Subcutaneous abdominal adipose tissue (tissue), 5 donors: Measurements from ENCODE around the gene GOLT1B.

Experiments
- H3K27ac ChIP-seq: one replicate; pipeline ENCODE4 v1.7.0; 2013; ENCODE audit warnings: low read depth, mild to moderate bottlenecking, inconsistent platforms, low read length, moderate library complexity
- H3K27me3 ChIP-seq, 5 donors: one replicate each; pipeline ENCODE4 v1.7.0; 2013; ENCODE audit warnings: low read length in 5 of 5, inconsistent platforms in 1 of 5; ENCODE audit not compliant: control insufficient read depth in 5 of 5, insufficient read depth in 4 of 5
- H3K36me3 ChIP-seq, 5 donors: one replicate each; pipeline ENCODE4 v1.7.0; 2013; ENCODE audit warnings: low read length in 5 of 5; ENCODE audit not compliant: control insufficient read depth in 5 of 5, insufficient read depth in 5 of 5
- H3K4me1 ChIP-seq, 5 donors: one replicate each; pipeline ENCODE4 v1.7.0; 2013; ENCODE audit warnings: low read length in 5 of 5, mild to moderate bottlenecking in 3 of 5, moderate library complexity in 1 of 5; ENCODE audit not compliant: control insufficient read depth in 5 of 5, insufficient read depth in 5 of 5
- H3K4me3 ChIP-seq, 5 donors: one replicate each; pipeline ENCODE4 v1.7.0; 2013; ENCODE audit warnings: low read length in 5 of 5, low read depth in 1 of 5
- H3K9ac ChIP-seq, 5 donors: one replicate each; pipeline ENCODE4 v1.7.0; 2013; ENCODE audit warnings: low read length in 5 of 5, mild to moderate bottlenecking in 4 of 5, moderate library complexity in 3 of 5
- H3K9me3 ChIP-seq, 5 donors: one replicate each; pipeline ENCODE4 v1.7.0; 2013; ENCODE audit warnings: low read length in 5 of 5; ENCODE audit not compliant: control insufficient read depth in 5 of 5
- donor health status: healthy.
- donor health status: healthy.
- donor health status: healthy.
- donor health status: healthy.
- donor health status: healthy.

GOLT1B gene

GRCh38 chr12:21478756-21479455, 22.7 kb upstream of the GOLT1B start:
- no peaks in the 10 kb centered on the region for H3K27me3 ChIP-seq
- H3K36me3 ChIP-seq = peaks cover 55 to 82% (median 75%) of the 10 kb centered on the region in 5 donors
- H3K4me1 ChIP-seq = no peaks in the 10 kb centered on the region
- H3K4me3 ChIP-seq = no peak overlapping the region
- H3K9me3 ChIP-seq = no peaks in the 10 kb centered on the region
- no peak overlapping the region for H3K27ac ChIP-seq
- H3K9ac ChIP-seq = no peak overlapping the region

DNA sequence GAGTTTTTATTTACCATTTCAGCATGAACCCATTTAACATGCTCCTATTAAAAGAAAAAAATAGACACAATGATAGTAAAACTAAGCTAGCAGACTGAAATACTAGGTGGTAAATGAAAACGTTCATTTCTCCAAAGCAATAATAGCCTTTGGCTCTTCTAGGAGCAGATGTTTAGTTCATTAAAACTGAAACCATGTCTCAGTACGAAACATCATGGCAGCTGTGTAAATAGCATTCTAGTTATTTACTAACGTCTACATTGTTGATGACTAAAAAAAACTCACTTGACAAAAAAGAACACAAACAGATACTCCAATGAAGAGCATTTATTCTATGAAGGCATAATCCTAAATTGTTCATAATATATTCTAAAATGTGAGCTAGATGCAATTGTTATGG, 18.1 kb upstream of the GOLT1B start:
- no peaks in the 10 kb centered on the region for H3K9me3 ChIP-seq
- H3K4me3 ChIP-seq = no peak overlapping the region
- H3K27me3 ChIP-seq = no peaks in the 10 kb centered on the region
- H3K9ac ChIP-seq = no peak overlapping the region
- H3K27ac ChIP-seq = no peak overlapping the region
- H3K4me1 ChIP-seq = no peaks in the 10 kb centered on the region
- H3K36me3 ChIP-seq = peaks cover 47 to 56% (median 50%) of the 10 kb centered on the region in 5 donors

DNA sequence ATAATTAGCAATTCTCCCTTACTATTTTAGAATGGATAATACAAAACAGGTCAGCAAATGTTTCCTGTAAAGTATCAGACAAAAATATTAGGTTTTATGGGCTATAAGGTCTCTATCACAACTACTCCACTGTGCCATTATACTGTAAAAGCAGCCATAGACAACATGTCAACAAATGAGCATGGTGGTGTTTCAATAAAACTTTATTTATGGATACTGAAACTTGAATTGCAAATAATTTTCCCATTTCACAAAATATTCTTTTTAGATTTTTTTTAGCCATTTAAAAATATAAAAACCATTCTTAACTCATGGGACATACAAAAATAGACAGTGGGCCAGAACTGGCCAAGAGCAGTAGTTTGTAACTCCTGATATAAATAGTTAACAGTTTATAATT, 15.6 kb upstream of the GOLT1B start:
- peaks cover 41 to 57% (median 46%) of the 10 kb centered on the region in 5 donors for H3K36me3 ChIP-seq
- no peaks in the 10 kb centered on the region for H3K4me1 ChIP-seq
- no peak overlapping the region for H3K4me3 ChIP-seq
- no peaks in the 10 kb centered on the region for H3K27me3 ChIP-seq
- no peak overlapping the region for H3K9ac ChIP-seq
- no peaks in the 10 kb centered on the region for H3K9me3 ChIP-seq
- no peak overlapping the region for H3K27ac ChIP-seq

- H3K36me3 ChIP-seq = peaks cover 31 to 41% (median 33%) of the 10 kb centered on the region in 5 donors
- no peak overlapping the region for H3K27ac ChIP-seq
- H3K4me1 ChIP-seq = peaks cover 0 to 39% (median 35%) of the 10 kb centered on the region in 5 donors
- no peaks in the 10 kb centered on the region for H3K27me3 ChIP-seq
- peak overlapping the region in 1 of 5 donors; percentile 77 for H3K9ac ChIP-seq
- no peak overlapping the region for H3K4me3 ChIP-seq
- H3K9me3 ChIP-seq = no peaks in the 10 kb centered on the region
Observed at GRCh38 chr12:21499765-21500164, 1.8 kb upstream of the GOLT1B start.

DNA sequence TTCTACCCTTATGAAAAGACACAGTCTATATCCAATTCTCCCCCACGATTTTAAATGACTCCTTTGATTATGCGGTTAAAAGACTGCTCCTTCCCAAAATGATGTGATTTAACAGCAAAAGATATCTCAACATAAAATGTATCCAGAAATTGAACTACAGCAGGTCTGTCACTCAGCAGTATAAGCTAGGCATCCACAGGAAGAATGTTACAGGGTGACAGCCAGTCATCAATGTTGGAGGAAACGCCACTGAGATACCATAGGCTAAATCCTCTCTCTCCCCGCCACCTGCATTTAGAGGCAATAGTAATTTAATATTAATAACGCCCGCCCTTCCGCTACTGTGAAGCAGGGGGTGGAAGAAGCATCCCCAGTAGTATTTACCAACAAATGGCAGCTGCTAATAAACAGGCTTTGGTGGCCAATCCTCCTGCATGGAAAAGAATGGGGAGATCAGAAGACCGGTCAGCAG, 767 bp upstream of the GOLT1B start:
- peaks cover 0 to 47% (median 36%) of the 10 kb centered on the region in 5 donors for H3K4me1 ChIP-seq
- H3K27ac ChIP-seq = peak overlapping the region; percentile 91
- H3K27me3 ChIP-seq = no peaks in the 10 kb centered on the region

DNA sequence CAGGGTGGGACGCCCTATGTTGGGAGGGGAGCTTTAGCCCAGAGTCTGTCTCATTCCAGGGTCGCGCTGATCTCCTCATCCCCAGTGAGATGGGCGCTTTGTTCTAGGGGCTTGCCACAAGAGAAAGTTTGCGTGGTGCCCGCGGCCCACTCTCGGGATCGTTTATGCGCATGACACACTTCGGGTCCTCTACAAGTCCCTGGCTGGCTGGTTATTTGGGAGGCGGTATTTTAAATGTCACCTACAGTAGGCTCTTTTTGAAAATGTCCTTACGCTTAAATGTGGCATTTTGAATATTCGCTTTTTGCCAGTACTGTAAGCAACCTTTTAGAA, 541 bp downstream of the GOLT1B start:
- peak overlapping the region; percentile 91 for H3K27ac ChIP-seq

More for the DNA sequence above, 767 bp upstream of the GOLT1B start:
- peak overlapping the region; percentile 83 to 98 (median 93) for H3K4me3 ChIP-seq
- no peaks in the 10 kb centered on the region for H3K9me3 ChIP-seq
- H3K36me3 ChIP-seq = peaks cover 24 to 31% (median 26%) of the 10 kb centered on the region in 5 donors
- H3K9ac ChIP-seq = peak overlapping the region; percentile 59 to 98 (median 83)

DNA sequence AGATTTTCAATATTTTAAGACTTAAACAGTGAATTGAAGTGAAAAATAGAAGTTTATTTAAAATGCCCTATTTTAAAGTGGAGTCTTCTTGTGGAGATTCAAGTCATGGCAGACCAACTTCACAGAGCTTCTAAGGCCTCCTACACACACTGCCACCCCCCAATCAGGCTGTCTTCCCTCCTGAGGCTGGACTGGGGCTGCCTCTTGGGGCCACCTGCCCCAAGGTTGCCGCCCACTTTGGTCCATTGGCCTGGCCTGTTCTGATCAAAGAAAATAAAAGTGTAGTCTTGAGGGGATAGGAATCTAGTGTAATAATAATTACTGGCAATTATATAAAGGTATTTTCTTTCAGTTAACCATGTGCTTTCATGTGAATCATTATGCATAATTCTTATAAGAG, 1.3 kb downstream of the GOLT1B start:
- Histone ChIP-seq H3K27me3 (no peaks in the 10 kb centered on the region), H3K4me3 (peak overlapping the region; percentile 83 to 98 (median 93)), H3K9ac (peak overlapping the region in 3 of 5 donors; percentile 90 to 98 (median 95)), H3K36me3 (peaks cover 5 to 14% (median 8%) of the 10 kb centered on the region in 5 donors), H3K9me3 (no peaks in the 10 kb centered on the region), H3K4me1 (peaks cover 0 to 47% (median 38%) of the 10 kb centered on the region in 5 donors), H3K27ac (peak overlapping the region; percentile 91)

More for the DNA sequence above, 541 bp downstream of the GOLT1B start:
- H3K4me1 ChIP-seq = peaks cover 0 to 47% (median 38%) of the 10 kb centered on the region in 5 donors
- H3K4me3 ChIP-seq = peak overlapping the region; percentile 83 to 98 (median 93)
- no peaks in the 10 kb centered on the region for H3K27me3 ChIP-seq
- H3K9ac ChIP-seq = peak overlapping the region; percentile 70 to 98 (median 95)
- H3K36me3 ChIP-seq = peaks cover 13 to 18% (median 13%) of the 10 kb centered on the region in 5 donors
- H3K9me3 ChIP-seq = no peaks in the 10 kb centered on the region

- H3K4me1 ChIP-seq = peaks cover 0 to 34% (median 27%) of the 10 kb centered on the region in 5 donors
- no peaks in the 10 kb centered on the region for H3K27me3 ChIP-seq
- H3K4me3 ChIP-seq = no peak overlapping the region
- H3K36me3 ChIP-seq = peaks cover 3 to 27% (median 11%) of the 10 kb centered on the region in 5 donors
- no peaks in the 10 kb centered on the region for H3K9me3 ChIP-seq
- H3K9ac ChIP-seq = peak overlapping the region in 1 of 5 donors; percentile 30
- H3K27ac ChIP-seq = no peak overlapping the region
Observed at GRCh38 chr12:21505888-21506287, 4.3 kb downstream of the GOLT1B start.

- Histone ChIP-seq H3K9me3 (no peaks in the 10 kb centered on the region), H3K9ac (no peak overlapping the region), H3K36me3 (peaks cover 10 to 27% (median 17%) of the 10 kb centered on the region in 5 donors), H3K27me3 (no peaks in the 10 kb centered on the region), H3K4me1 (peaks cover 0 to 22% (median 16%) of the 10 kb centered on the region in 5 donors), H3K4me3 (no peak overlapping the region), H3K27ac (no peak overlapping the region)
Observed at GRCh38 chr12:21507849-21508248, 6.3 kb downstream of the GOLT1B start.

- H3K9ac ChIP-seq = no peak overlapping the region
- peaks cover 0 to 8% (median 6%) of the 10 kb centered on the region in 5 donors for H3K4me1 ChIP-seq
- H3K27me3 ChIP-seq = no peaks in the 10 kb centered on the region
- H3K36me3 ChIP-seq = peaks cover 24 to 42% (median 35%) of the 10 kb centered on the region in 5 donors
- no peak overlapping the region for H3K4me3 ChIP-seq
- no peaks in the 10 kb centered on the region for H3K9me3 ChIP-seq
- H3K27ac ChIP-seq = no peak overlapping the region
Observed at GRCh38 chr12:21509768-21510167, 8.2 kb downstream of the GOLT1B start.
